GM21529 (cell line): Measurements from ENCODE around the gene FRMD4A.

Experiments used
- ATAC-seq: cut with Tn5 transposase; IDR thresholded peaks from one replicate; pipeline ENCODE4 v1.9.1; 2021; ENCODE audit not compliant: unreplicated experiment

FRMD4A gene

DNA sequence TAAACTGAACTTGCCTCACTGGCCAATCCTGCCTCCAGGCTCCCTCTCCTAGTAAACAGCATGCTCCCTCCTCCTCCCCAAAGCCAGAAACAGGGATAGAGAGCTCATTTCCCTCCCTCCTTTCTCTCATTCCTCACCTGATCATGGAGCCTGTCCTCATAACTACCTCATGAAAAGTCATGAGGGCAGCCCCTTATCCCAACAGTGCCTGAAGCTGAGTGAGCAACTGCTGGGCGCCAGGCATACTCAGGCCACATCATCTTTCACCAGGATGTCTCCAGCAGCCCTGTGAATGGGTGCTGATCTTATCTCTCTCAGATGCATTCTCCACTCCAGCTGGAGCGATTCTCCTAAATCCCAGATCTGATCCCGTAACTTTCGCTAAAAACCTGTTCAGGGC, 436.8 kb downstream of the FRMD4A start:
- no peak for ATAC-seq

GRCh38 chr10:13892871-13893270, 437.9 kb downstream of the FRMD4A start:
- no peak for ATAC-seq

GRCh38 chr10:13892001-13892491, 438.7 kb downstream of the FRMD4A start:
- ATAC-seq: no peak

GRCh38 chr10:13891128-13892000, 439.4 kb downstream of the FRMD4A start:
- ATAC-seq: no peak

- ATAC-seq: no peak
Measured at GRCh38 chr10:13890233-13891127, 440.2 kb downstream of the FRMD4A start.

GRCh38 chr10:13887761-13888160, 443.0 kb downstream of the FRMD4A start:
- ATAC-seq: no peak

- ATAC-seq: no peak
Measured at GRCh38 chr10:13885238-13885990, 445.3 kb downstream of the FRMD4A start.

DNA sequence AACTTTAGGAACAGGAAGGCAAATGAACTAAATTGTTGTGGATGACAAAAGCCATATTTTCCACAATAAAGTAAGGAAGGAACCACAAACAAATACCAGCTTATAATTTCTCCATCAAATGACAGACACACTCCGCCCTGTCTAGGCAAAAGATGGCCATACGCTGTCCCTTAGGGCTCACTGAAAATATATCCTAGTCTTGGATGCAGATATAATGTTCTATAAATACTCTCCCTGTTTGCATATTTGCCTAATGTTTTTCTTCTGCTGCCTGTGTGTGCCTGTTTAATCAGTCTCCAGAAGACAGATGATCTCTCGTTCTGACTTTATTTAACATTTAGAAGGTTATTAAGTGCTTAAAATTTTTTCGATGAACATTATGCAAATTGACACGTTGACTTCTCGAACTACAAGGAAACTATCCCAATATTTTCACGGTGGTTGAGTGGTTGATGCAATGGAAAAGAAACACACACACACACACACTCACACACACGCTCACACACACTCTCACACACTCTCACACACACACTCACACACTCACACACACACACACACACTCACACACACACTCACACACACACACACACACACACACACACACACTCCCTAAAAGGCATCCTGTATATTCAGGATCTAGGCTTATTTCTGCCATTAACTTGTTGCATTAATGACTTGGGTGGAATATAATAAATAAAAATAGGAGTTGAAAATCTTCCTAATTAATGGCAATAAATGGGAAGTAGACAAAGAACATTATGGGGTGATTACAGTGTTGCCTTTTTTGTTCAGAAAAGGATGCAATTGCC, 446.9 kb downstream of the FRMD4A start:
- no peak for ATAC-seq

- no peak for ATAC-seq
Measured at GRCh38 chr10:13882119-13882711, 448.5 kb downstream of the FRMD4A start.

GRCh38 chr10:13880760-13881159, 450.0 kb downstream of the FRMD4A start:
- ATAC-seq: no peak

DNA sequence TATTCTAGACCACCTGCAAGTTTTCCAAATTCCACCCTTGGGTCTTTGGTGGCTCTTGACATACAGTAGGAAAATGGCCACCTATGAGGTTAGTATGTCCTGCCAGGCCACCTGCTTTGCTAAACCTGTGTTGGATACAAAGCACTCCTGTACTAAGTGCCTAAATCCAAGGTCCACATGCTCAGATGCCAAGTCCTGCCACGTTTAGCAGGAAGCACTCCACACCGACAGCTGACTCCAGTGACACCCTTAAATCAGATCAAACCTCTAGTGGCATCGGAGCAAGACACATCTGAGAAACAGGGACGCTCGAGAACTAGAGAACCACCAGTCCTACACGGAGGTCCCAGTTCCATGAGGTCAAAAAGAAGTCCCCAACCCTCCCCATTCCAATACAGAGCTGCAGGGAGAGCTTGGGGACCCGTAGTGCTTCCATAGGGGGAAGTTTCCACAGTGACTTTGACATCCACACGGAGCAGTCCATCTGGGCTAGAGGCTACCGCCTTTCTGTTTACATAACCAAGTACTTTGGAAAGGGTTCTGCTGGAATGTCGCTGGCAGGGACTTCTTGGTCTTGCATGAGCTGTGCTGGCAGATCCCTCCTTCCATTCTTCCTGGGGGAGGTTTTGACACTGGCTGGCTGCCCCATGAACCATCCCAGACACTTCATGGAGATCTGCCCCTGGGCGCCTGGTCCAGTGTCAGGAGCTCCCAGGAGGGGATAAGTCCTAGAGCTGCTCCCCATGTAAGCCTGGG, 453.4 kb downstream of the FRMD4A start:
- no peak for ATAC-seq

GRCh38 chr10:13873196-13873595, 457.5 kb downstream of the FRMD4A start:
- ATAC-seq: no peak

DNA sequence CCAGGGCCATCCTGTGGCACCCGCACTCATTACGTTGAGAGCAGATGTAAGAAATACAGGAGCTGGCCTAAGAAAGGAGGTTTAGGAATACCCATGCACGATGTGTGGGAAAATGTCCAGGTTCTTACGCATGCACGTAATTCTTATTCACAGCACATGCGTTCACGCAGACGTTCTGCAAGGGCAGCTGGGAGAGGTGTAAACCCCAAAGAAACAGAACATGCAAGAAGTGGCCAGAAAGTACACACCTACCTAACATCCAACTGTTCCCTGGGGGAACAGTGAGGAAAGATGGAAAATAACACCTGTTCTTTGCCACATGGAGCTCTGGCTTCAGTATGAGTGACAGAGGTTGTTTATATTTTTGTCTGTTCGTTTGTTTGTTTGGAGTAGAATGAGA, 458.3 kb downstream of the FRMD4A start:
- ATAC-seq: no peak

DNA sequence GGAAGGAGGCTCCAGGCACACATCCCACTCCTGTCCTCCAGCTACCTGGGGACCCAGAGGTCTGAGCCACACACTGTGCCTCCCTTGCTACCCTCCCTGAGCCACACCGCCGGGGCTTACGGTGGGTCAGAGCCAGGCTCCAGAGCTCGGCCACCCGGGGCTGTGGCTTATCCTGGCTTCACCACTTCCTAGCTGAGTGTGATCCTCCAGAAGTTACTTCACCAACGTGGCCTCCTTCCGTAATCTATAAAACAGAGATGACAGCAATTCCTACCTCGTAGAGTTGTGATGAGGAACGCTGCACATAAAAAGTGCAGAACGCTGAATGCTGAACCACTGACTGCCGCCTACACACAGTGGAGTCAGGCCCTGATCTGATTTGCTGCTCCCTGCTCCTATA, 458.9 kb downstream of the FRMD4A start:
- no peak for ATAC-seq

GRCh38 chr10:13871011-13871410, 459.7 kb downstream of the FRMD4A start:
- ATAC-seq: no peak

GRCh38 chr10:13869295-13869664, 461.4 kb downstream of the FRMD4A start:
- ATAC-seq: no peak

DNA sequence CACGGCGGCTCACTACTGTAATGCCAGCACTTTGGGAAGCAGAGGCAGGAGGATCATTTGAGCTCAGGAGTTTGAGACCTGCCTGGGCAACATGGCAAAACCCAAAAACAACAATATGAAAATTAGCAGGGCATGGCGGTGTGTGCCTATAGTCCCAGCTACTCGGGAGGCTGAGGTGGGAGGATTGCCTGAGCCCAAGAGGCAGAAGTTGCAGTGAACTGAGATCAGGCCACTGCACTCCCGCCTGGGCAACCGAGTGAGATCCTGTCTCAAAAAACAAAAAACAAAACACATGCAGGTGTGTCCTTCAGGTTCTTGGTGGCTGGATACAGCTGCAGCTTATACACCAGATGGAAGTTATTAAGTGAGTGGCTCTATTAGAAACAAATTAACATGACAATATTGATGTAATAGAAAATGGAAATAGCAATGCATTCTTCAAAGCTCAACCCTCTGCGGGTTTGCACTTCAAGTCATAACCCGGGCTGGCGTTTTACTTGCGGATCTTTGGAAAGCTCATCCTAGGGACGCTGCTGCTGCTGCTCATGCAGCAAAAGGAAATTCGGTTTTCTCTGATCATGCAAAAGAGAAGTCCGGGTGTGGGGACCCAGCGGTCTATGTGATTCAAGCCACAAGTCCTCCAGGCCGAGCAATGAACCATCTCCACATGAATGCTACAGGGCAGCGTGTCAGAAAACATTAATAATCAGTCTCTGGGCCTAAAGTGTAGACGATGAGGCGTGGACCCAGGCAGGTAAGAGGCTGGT, 462.0 kb downstream of the FRMD4A start:
- no peak for ATAC-seq

- no peak for ATAC-seq
Measured at GRCh38 chr10:13867822-13868221, 462.9 kb downstream of the FRMD4A start.
